Endodermal cell (in vitro differentiated cells): Measurements from ENCODE around the gene MELK. TPM values are rescaled to one million over a fixed set of nuclear protein-coding genes. Genes with fewer than 3 reads are reported as not detected.
"Not testable (repeated sequence)": the region's sequence is repeated elsewhere in the genome, so short reads cannot be mapped to it uniquely, and the experiment has no call there.

Experiments used
- DNase-seq: peaks from one replicate; pipeline ENCODE4 v3.0.0-alpha.2; 2017
- H3K27ac ChIP-seq: 2 replicates; pipeline ENCODE4 v1.5.1; 2013; ENCODE audit warnings: mild to moderate bottlenecking, low read depth, low read length, moderate library complexity
- H3K27me3 ChIP-seq: 2 replicates; pipeline ENCODE4 v1.6.1; 2013; ENCODE audit warnings: mild to moderate bottlenecking, low read length, moderate library complexity; ENCODE audit not compliant: insufficient read depth, control insufficient read depth, poor library complexity, severe bottlenecking
- H3K36me3 ChIP-seq: 2 replicates; pipeline ENCODE4 v1.7.0; 2013; ENCODE audit warnings: mild to moderate bottlenecking, low read length, moderate library complexity; ENCODE audit not compliant: control insufficient read depth, insufficient read depth
- H3K4me1 ChIP-seq: one replicate; pipeline ENCODE4 v1.7.0; 2013; ENCODE audit warnings: low read length; ENCODE audit not compliant: control insufficient read depth, insufficient read depth
- H3K4me3 ChIP-seq: 2 replicates; pipeline ENCODE4 v1.5.1; 2013; ENCODE audit warnings: mild to moderate bottlenecking, low read length, moderate library complexity
- H3K9ac ChIP-seq: 2 replicates; pipeline ENCODE4 v1.6.1; 2013; ENCODE audit warnings: mild to moderate bottlenecking, low read length, moderate library complexity; ENCODE audit not compliant: poor library complexity, severe bottlenecking; ENCODE audit errors: extremely low read depth
- H3K9me3 ChIP-seq: 2 replicates; pipeline ENCODE4 v1.6.1; 2013; ENCODE audit warnings: mild to moderate bottlenecking, low read length, moderate library complexity; ENCODE audit not compliant: control insufficient read depth
- H3K27ac Mint-ChIP-seq: 2 replicates; pipeline ENCODE4 v1.8.0; 2020; ENCODE audit warnings: mixed read lengths
- H3K27me3 Mint-ChIP-seq: 2 replicates; pipeline ENCODE4 v1.8.0; 2021; ENCODE audit warnings: mild to moderate bottlenecking, mixed read lengths; ENCODE audit not compliant: insufficient read depth
- H3K36me3 Mint-ChIP-seq: 2 replicates; pipeline ENCODE4 v1.8.0; 2020; ENCODE audit warnings: low read depth, mixed read lengths
- H3K4me1 Mint-ChIP-seq: 2 replicates; pipeline ENCODE4 v1.8.0; 2020; ENCODE audit warnings: mixed read lengths
- H3K4me3 Mint-ChIP-seq: 2 replicates; pipeline ENCODE4 v1.8.0; 2020; ENCODE audit warnings: mild to moderate bottlenecking, moderate library complexity, mixed read lengths
- H3K9me3 Mint-ChIP-seq: 2 replicates; pipeline ENCODE4 v1.8.0; 2020; ENCODE audit warnings: mild to moderate bottlenecking, mixed read lengths
- WGBS, 2 experiments: methylation state at CpG; one replicate each; pipeline versions ENCODE4 v1.1.5 to v1.1.7; 2013; ENCODE audit warnings: missing lambda C conversion rate in 2 of 2, mixed read lengths in 1 of 2; ENCODE audit not compliant: insufficient coverage in 1 of 2, insufficient read length in 1 of 2; 5-methylcytosine and 5-hydroxymethylcytosine counted together
- long read RNA-seq, 4 experiments: library from polyadenylated mRNA in 2 of 4; library from RNA in 1 of 4; library from capped mRNA in 1 of 4; stranded (forward) in 3 of 4; unstranded in 1 of 4; transcript quantifications; one replicate each; pipeline ENCODE4 v2.0.0, GENCODE V29; 2020 to 2021; ENCODE audit warnings: inconsistent platforms in 1 of 4
- polyA plus RNA-seq, 2 experiments: library from polyadenylated mRNA; stranded (reverse); fragments of 50-300 nt; gene quantifications; one replicate each; pipeline ENCODE4 v1.2.3, GENCODE V29; 2013
- total RNA-seq, 2 donors: library from RNA; stranded (reverse); fragmentation: NEBNext Ultra II Directional in 1 of 2; extraction: Animal tissue kit (Norgen Biotek cat#: 25700) in 1 of 2; gene quantifications; 2 replicates in 1 of 2; 3 replicates in 1 of 2; pipeline ENCODE4 v1.2.1, GENCODE V29; 2021
- TF ChIP-seq, protein P1 (sequence below): fragments of 200-600 bp; sonication (generic); conservative IDR thresholded peaks from 2 replicates; pipeline ENCODE4 v1.5.0; 2021; ENCODE audit warnings: antibody characterized with exemption, mild to moderate bottlenecking

MELK gene
- total RNA-seq = 10 to 100 TPM; 45.6 to 88.9 TPM
- polyA plus RNA-seq (2013, experiment 1 of 2) = 51.1 TPM
- 50.6 TPM for polyA plus RNA-seq (2013, experiment 2 of 2)
- long read RNA-seq, experiment 1, partial matches to known transcripts = 18 of 36 reads
- long read RNA-seq, experiment 1, other reads (novel, unspliced or antisense) = 13 of 36 reads
- long read RNA-seq, experiment 2, transcript MELK-210 (17 exons, 2,400 nt) = minor isoform, 7 of 101 reads
- long read RNA-seq, experiment 2, transcript MELK-201 (18 exons, 2,485 nt) = major isoform, 24 of 101 reads
- long read RNA-seq, experiment 2, transcript MELK-207 (17 exons, 2,342 nt) = minor isoform, 5 of 101 reads
- long read RNA-seq, experiment 2, partial matches to known transcripts = 8 of 101 reads
- long read RNA-seq, experiment 2, other reads (novel, unspliced or antisense) = 52 of 101 reads
- long read RNA-seq, experiment 3, transcript MELK-209 (17 exons, 2,363 nt) = minor isoform, 12 of 207 reads
- long read RNA-seq, experiment 3, transcript MELK-201 (18 exons, 2,485 nt) = major isoform, 62 of 207 reads
- long read RNA-seq, experiment 3, transcript MELK-210 (17 exons, 2,400 nt) = minor isoform, 20 of 207 reads
- long read RNA-seq, experiment 3, partial matches to known transcripts = 11 of 207 reads
- long read RNA-seq, experiment 3, other reads (novel, unspliced or antisense) = 98 of 207 reads
- long read RNA-seq, experiment 4, transcript MELK-201 (18 exons, 2,485 nt) = major isoform, 13 of 101 reads
- long read RNA-seq, experiment 4, partial matches to known transcripts = 26 of 101 reads
- long read RNA-seq, experiment 4, other reads (novel, unspliced or antisense) = 47 of 101 reads

DNA sequence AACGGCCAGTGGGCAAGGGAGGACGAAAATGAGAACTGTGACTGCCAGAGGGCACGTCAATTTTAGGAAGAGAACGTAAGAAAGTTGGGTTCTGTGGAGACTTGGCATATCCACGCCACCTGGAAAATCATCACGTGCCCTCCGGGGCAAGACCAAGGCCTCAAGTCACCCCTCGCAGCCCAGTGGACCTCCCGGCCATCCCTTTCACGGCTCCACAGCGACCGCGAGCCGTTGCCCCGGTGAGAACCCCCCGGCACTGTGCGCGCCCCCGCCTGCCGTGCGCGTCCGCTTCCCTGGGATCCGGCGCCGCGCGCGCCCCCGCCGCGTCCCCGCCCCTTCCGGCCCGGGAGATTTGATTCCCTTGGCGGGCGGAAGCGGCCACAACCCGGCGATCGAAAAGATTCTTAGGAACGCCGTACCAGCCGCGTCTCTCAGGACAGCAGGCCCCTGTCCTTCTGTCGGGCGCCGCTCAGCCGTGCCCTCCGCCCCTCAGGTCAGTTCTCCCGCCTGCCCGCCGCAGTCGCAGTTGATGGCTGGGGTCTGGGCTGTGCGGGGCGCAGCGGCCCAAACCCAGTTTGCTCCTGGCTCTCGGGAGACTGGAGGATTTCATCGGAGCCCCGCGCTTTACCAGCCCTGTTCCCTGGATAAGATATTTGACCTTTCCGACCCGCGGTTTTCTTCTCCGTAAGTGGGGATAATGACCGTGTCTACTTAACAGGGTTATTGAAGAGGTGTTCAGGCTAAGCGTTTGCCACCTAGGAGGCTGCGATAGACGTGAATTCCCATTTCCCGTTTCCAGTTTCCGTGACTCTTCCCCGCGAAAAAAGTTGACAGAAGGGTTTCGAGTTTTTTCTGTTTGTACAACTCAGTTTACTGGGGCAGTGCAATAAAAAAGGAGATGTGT lies at the start of gene MELK:
MELK (plus strand) TSS at position 381 of the 904 bp plus-strand sequence. CDS start 8,787 bp downstream, outside the sequence.
- H3K36me3 Mint-ChIP-seq = peaks cover 11% of the 10 kb centered on the region
- peak within 1 kb of the TSS; percentile 100 for H3K4me3 ChIP-seq
- no peaks in the 10 kb centered on the region for H3K4me1 ChIP-seq
- peak; percentile 95 for DNase-seq
- peak within 1 kb of the TSS; percentile 97 for H3K27ac Mint-ChIP-seq
- no peaks in the 10 kb centered on the region for H3K9me3 ChIP-seq
- peaks cover 13% of the 10 kb centered on the region for H3K36me3 ChIP-seq
- peaks cover 13% of the 10 kb centered on the region for H3K4me1 Mint-ChIP-seq
- TF ChIP-seq, protein P1, sequence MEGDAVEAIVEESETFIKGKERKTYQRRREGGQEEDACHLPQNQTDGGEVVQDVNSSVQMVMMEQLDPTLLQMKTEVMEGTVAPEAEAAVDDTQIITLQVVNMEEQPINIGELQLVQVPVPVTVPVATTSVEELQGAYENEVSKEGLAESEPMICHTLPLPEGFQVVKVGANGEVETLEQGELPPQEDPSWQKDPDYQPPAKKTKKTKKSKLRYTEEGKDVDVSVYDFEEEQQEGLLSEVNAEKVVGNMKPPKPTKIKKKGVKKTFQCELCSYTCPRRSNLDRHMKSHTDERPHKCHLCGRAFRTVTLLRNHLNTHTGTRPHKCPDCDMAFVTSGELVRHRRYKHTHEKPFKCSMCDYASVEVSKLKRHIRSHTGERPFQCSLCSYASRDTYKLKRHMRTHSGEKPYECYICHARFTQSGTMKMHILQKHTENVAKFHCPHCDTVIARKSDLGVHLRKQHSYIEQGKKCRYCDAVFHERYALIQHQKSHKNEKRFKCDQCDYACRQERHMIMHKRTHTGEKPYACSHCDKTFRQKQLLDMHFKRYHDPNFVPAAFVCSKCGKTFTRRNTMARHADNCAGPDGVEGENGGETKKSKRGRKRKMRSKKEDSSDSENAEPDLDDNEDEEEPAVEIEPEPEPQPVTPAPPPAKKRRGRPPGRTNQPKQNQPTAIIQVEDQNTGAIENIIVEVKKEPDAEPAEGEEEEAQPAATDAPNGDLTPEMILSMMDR = no peak
- 1 to 2% methylated on average over 47 to 74 of the region's 74 CpGs for WGBS, 2 experiments
- no peaks in the 10 kb centered on the region for H3K27me3 ChIP-seq
- H3K9me3 Mint-ChIP-seq = no peaks in the 10 kb centered on the region
- H3K27ac ChIP-seq = peak within 1 kb of the TSS; percentile 70
- H3K27me3 Mint-ChIP-seq = no peaks in the 10 kb centered on the region
- peak within 1 kb of the TSS; percentile 96 for H3K9ac ChIP-seq
- H3K4me3 Mint-ChIP-seq = peak within 1 kb of the TSS; percentile 95

- TF ChIP-seq, protein P1 = no peak
- Mint-ChIP-seq H3K9me3 (peaks cover 6% of the 10 kb centered on the region), H3K27ac (no peak overlapping the region), H3K27me3 (no peaks in the 10 kb centered on the region), H3K4me3 (no peak overlapping the region), H3K36me3 (no peaks in the 10 kb centered on the region), H3K4me1 (no peaks in the 10 kb centered on the region)
- Histone ChIP-seq H3K9me3 (no peaks in the 10 kb centered on the region), H3K27ac (no peak overlapping the region), H3K36me3 (no peaks in the 10 kb centered on the region), H3K9ac (no peak overlapping the region), H3K27me3 (no peaks in the 10 kb centered on the region), H3K4me3 (no peak overlapping the region), H3K4me1 (no peaks in the 10 kb centered on the region)
- no peak for DNase-seq
- WGBS, 2 experiments = 92 to 100% methylated on average over 2 of the region's 2 CpGs
Measured at GRCh38 chr9:36530224-36530623, 42.5 kb upstream of the MELK start.

DNA sequence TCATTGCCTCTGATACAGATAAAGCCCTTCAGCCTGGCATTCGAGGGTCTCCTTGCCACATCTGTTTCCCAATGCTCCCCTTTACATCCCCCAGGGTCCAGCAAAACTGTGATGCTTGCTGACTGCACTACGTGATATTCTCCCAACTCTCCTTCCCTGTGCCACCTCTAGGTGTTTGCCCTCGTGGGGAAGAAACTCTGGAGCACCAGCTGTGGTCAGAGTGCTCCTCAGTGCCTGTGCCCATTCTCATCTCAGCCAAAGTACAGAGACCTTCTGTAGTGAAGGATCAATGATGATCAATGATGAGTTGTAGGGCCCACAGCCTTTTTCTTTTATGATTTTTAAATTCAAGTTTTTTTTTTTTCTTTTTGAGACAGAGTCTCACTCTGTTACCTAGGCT lies 40.3 kb upstream of the MELK start:
- H3K4me3 ChIP-seq = no peak overlapping the region
- TF ChIP-seq, protein P1 = no peak
- H3K4me3 Mint-ChIP-seq = no peak overlapping the region
- WGBS, 2 experiments = 79 to 95% methylated on average over 2 to 3 of the region's 3 CpGs
- H3K4me1 Mint-ChIP-seq = no peaks in the 10 kb centered on the region
- H3K9ac ChIP-seq = no peak overlapping the region
- H3K27ac Mint-ChIP-seq = no peak overlapping the region
- H3K27ac ChIP-seq = no peak overlapping the region
- no peaks in the 10 kb centered on the region for H3K4me1 ChIP-seq
- no peaks in the 10 kb centered on the region for H3K9me3 ChIP-seq
- DNase-seq = no peak
- H3K36me3 Mint-ChIP-seq = no peaks in the 10 kb centered on the region
- peaks cover 6% of the 10 kb centered on the region for H3K9me3 Mint-ChIP-seq
- no peaks in the 10 kb centered on the region for H3K36me3 ChIP-seq
- H3K27me3 ChIP-seq = no peaks in the 10 kb centered on the region
- H3K27me3 Mint-ChIP-seq = no peaks in the 10 kb centered on the region

DNA sequence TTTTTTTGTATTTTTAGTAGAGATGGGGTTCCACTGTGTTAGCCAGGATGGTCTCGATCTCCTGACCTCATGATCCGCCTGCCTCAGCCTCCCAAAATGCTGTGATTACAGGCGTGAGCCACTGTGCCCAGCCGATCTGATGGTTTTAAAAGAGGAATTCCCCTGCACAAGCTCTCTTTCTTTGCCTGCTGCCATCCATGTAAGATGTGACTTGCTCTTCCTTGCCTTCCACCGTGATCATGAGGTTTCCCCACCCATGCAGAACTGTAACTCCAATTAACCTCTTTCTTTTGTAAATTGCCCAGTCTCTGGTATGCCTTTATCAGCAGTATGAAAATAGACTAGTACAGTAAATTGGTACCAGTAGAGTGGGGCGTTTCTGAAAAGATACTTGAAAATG lies 39.0 kb upstream of the MELK start:
- H3K27ac Mint-ChIP-seq, H3K27ac ChIP-seq, H3K4me1 Mint-ChIP-seq, H3K9me3 Mint-ChIP-seq, H3K9ac ChIP-seq, H3K27me3 ChIP-seq, H3K4me3 ChIP-seq, H3K36me3 ChIP-seq, H3K27me3 Mint-ChIP-seq, H3K9me3 ChIP-seq, H3K36me3 Mint-ChIP-seq, H3K4me3 Mint-ChIP-seq, DNase-seq, H3K4me1 ChIP-seq: not testable (repeated sequence)
- WGBS, 2 experiments = 93% methylated on average over 5 to 6 of the region's 6 CpGs
